SU-DHL-6 (cell line): Measurements from ENCODE around the gene SCN3A.

Source experiments
- CTCF ChIP-seq: fragments of 200-600 bp; sonication (generic); IDR thresholded peaks from one replicate; pipeline ENCODE4 v1.5.1; 2017; ENCODE audit warnings: antibody characterized with exemption, mild to moderate bottlenecking, low read length, moderate library complexity; ENCODE audit not compliant: insufficient read depth, poor library complexity, severe bottlenecking
- EZH2phosphoT487 ChIP-seq: fragments of 200-600 bp; sonication (generic), shearing (Covaris generic); conservative IDR thresholded peaks from 2 replicates; pipeline ENCODE4 v1.6.1; 2018; ENCODE audit warnings: mild to moderate bottlenecking, antibody characterized with exemption, low read length, moderate library complexity, mixed read lengths

- TF ChIP-seq CTCF, result no peak
- TF ChIP-seq EZH2phosphoT487, result no peak
Observed at GRCh38 chr2:165245081-165245793, 41.4 kb upstream of the SCN3A start.
